GM20000 (cell line): ENCODE data around the gene PCED1A.

Experiments used
- DNase-seq: peaks from one replicate; pipeline ENCODE4 v3.0.0; 2012; ENCODE audit warnings: low spot score
- CTCF ChIP-seq: IDR thresholded peaks from 2 replicates; pipeline ENCODE4 v1.5.1; 2012; ENCODE audit warnings: mild to moderate bottlenecking, control low read depth; ENCODE audit errors: extremely low read depth, missing control alignments

Gene PCED1A

DNA sequence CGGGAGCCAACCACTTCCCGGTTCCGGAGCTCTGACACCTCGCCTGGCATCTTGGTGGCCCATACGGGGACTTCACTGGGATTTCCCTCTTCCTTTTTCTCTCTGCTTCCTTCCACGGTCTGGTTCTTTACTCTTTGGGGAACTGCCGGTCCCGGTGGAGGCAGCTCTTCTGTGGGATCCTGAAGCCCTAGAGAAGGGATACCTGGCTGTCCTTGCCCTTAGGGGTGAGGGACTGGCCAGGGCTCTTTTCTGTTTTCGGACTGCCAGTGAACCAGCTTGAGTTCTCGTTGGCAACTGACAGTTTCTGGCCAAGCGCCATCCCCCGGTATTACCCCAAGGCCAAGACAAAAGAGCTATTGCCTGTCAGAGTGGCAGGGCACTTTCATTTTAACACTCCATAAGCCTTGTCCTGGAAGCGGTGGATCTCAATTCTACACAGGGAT, 39.1 kb downstream of the PCED1A start:
- no peak for TF ChIP-seq CTCF
- DNase-seq: no peak

GRCh38 chr20:2800521-2801285, 39.8 kb downstream of the PCED1A start, which contains the start of gene CPXM1:
Gene CPXM1 (minus strand): TSS chr20:2800627. CDS start chr20:2800572, 55 bp downstream.
- DNase-seq: peak; percentile 77

DNA sequence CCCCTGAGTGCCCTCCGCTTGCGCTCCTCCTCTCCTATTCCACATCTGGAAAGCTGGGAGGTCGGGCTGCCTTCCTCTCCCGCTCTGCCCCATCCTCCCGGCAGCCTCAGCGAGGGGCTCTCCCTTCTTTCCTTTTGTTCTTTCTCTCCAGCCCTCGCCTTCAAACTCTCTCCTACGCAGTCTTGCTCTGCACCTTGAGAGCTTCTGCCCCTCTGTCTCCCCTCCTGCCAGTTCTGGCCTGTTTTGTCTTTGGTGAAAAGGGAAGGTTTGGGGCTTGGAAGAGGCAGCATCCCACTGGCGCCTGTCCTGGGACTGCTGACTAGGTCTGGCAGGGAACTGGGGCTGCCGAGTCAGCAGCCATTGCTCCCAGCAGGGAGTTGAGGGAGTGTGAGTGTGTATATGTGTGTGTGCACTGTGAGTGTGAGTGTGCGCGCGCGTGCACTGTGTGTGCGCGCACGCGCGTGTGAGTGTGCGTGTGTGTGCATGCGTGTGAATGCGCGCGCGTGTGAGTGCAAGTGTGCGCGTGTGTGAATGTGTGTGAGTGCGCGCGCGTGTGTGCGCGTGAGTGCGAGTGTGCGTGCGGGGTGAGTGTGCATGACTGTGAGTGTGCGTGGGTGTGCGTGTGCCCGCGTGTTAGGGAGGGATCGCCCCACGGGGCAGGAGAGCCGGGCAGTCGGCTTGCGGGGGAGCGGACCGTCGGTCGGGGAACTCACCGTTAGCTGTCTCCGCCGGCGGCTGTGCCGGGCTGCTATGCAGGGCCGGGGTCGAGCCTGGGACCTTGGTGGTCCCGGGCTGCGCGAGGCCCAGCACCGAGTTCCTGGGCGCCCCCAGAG, 40.6 kb downstream of the PCED1A start:
- TF ChIP-seq CTCF: no peak
- DNase-seq: peak; percentile 67

More at GRCh38 chr20:2800521-2801285, 39.8 kb downstream of the PCED1A start, which contains the start of gene CPXM1:
- TF ChIP-seq CTCF: no peak

DNA sequence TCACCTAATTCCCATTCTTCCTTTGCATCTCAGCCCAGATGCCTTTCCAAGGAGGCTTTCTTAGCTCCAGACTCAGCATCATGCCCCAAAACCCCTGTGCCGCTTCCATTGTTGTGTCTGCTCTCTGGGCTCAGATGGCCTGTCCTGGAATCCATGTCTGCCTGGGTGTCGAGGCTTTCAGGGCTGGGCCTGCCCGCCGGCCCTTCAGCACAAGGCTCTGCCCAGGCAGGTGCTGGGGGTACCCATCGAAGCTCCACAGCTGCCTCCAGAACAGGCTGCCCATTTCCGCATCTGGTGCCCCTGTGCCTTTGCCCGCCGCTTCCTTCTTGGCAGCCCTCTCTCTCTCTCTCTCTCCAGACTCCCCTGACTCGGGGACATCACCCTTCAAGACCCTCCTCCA, 41.2 kb downstream of the PCED1A start:
- no peak for TF ChIP-seq CTCF
- DNase-seq: no peak

DNA sequence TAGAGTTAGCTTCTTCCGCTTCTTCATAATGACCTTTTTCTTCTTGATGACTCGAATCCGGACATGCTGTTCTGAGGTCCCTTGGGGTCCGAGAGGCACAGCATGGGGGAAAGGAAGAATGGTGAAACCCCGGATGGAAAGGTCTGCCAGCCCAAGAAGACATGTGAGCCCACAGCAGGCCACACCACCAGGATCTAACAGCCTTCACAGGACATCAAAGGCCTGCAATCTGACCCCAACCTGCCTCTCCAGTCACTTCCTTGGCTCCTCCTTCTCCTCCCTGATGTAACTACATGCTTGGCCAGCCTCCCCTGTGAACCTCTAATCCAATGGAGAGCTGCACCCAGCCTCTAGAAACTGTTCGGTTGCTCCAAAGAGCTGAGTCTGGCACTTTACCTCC, 41.6 kb downstream of the PCED1A start:
- peak; percentile 59 for DNase-seq
- no peak for TF ChIP-seq CTCF

- no peak for TF ChIP-seq CTCF
- DNase-seq: no peak
These were observed 42.2 kb downstream of the PCED1A start for GRCh38 chr20:2798095-2798805.
